Hepatocyte (in vitro differentiated cells): Measurements from ENCODE around the gene ZFPL1. TPM values are rescaled to one million over a fixed set of nuclear protein-coding genes. Genes with fewer than 3 reads are reported as not detected.
A peak's percentile ranks its signal among the peaks of the same experiment; 100 is the strongest.

Experiments
- DNase-seq: peaks from one replicate; pipeline ENCODE4 v3.0.0-alpha.2; 2016; ENCODE audit warnings: low spot score
- H2AFZ ChIP-seq: fragments of 200-600 bp; sonication (generic); 2 replicates; pipeline ENCODE4 v1.6.0; 2016; ENCODE audit warnings: antibody characterized with exemption, mild to moderate bottlenecking
- H3K27ac ChIP-seq: fragments of 200-600 bp; sonication (generic); 2 replicates; pipeline ENCODE4 v1.5.1; 2016; ENCODE audit warnings: mild to moderate bottlenecking
- H3K27me3 ChIP-seq: fragments of 200-600 bp; sonication (generic); 2 replicates; pipeline ENCODE4 v1.6.1; 2016
- H3K36me3 ChIP-seq: fragments of 200-600 bp; sonication (generic); replicated peaks from 2 replicates; pipeline ENCODE4 v1.5.1; 2016; ENCODE audit warnings: low read depth; ENCODE audit not compliant: insufficient read depth
- H3K4me1 ChIP-seq: fragments of 200-600 bp; sonication (generic); 2 replicates; pipeline ENCODE4 v1.5.1; 2016; ENCODE audit warnings: mild to moderate bottlenecking, moderate library complexity; ENCODE audit not compliant: insufficient read depth
- H3K4me2 ChIP-seq: fragments of 200-600 bp; sonication (generic); 2 replicates; pipeline ENCODE4 v1.6.0; 2016
- H3K4me3 ChIP-seq: fragments of 200-600 bp; sonication (generic); 2 replicates; pipeline ENCODE4 v1.5.1; 2016; ENCODE audit warnings: mild to moderate bottlenecking
- H3K79me2 ChIP-seq: fragments of 200-600 bp; sonication (generic); 2 replicates; pipeline ENCODE4 v1.6.0; 2017; ENCODE audit warnings: mild to moderate bottlenecking
- H3K9me2 ChIP-seq: fragments of 200-600 bp; sonication (generic); replicated peaks from 2 replicates; pipeline ENCODE4 v1.6.0; 2017; ENCODE audit warnings: mild to moderate bottlenecking; ENCODE audit not compliant: insufficient read depth
- H3K9me3 ChIP-seq: fragments of 200-600 bp; sonication (generic); 2 replicates; pipeline ENCODE4 v1.5.1; 2016; ENCODE audit warnings: low read depth, mild to moderate bottlenecking
- H4K20me1 ChIP-seq: fragments of 200-600 bp; sonication (generic); 2 replicates; pipeline ENCODE4 v1.6.0; 2016; ENCODE audit warnings: mild to moderate bottlenecking; ENCODE audit not compliant: insufficient read depth, poor library complexity, severe bottlenecking
- EZH2 ChIP-seq: fragments of 200-600 bp; sonication (generic); IDR thresholded peaks from 2 replicates; pipeline ENCODE4 v1.6.1; 2016; ENCODE audit warnings: antibody characterized with exemption, mild to moderate bottlenecking, borderline replicate concordance
- EZH2phosphoT487 ChIP-seq: fragments of 200-600 bp; sonication (generic); IDR thresholded peaks from one replicate; pipeline ENCODE4 v1.6.1; 2018; ENCODE audit warnings: antibody characterized with exemption, mild to moderate bottlenecking, low read depth, moderate library complexity; ENCODE audit not compliant: unreplicated experiment, severe bottlenecking
- WGBS: methylation state at CpG from one replicate; pipeline ENCODE4 v1.1.6; 2016; ENCODE audit warnings: low lambda C conversion rate; ENCODE audit errors: missing lambda C conversion rate; 5-methylcytosine and 5-hydroxymethylcytosine counted together
- polyA plus RNA-seq: library from polyadenylated mRNA; unstranded; fragments of >200 nt; fragmentation: Nextera tagmentation; extraction: Ambion mirVana; gene quantifications from 2 replicates; pipeline ENCODE4 v1.2.1, GENCODE V29; 2016
- total RNA-seq: library from RNA; depleted of rRNA; stranded (reverse); fragments of >200 nt; gene quantifications from 2 replicates; pipeline ENCODE4 v1.2.3, GENCODE V29; 2014
- TF ChIP-seq, protein P1 (sequence below): fragments of 200-600 bp; sonication (generic); IDR thresholded peaks from 2 replicates; pipeline ENCODE4 v1.5.1; 2016; ENCODE audit warnings: antibody characterized with exemption, mild to moderate bottlenecking; ENCODE audit not compliant: poor library complexity

Gene ZFPL1
- total and polyA plus RNA-seq, 2 experiments from 2014 or later: 41.0 to 52.7 TPM

DNA sequence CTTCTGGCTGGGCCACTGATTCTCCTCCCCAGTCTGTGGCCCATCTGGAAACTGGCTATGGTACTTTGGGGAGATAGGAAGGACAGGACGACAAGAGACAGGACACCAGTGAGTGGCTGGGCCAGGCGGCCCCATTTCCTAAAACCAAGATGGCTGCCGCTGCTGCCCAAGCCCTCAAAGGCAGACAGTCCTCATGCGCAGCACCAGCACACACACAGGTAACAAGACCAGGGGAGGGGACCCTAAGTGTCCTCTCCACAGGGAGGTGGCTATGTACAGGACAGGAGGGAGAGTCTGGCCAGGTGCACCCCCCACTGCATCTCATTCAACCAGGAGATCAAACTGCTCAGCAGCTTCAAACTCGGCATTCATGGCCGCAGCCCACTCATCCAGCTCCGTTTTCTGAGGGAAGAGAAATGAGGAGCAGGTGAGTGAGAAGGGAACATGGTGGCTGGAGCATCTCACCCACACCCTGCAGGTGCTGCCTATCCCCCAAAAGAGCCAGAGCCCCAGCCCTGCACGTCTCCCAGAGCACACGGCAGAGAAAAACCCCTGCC lies 5.2 kb upstream of the ZFPL1 start:
- Histone ChIP-seq H4K20me1 (no peaks in the 10 kb centered on the region), H3K36me3 (no peaks in the 10 kb centered on the region), H3K9me3 (no peaks in the 10 kb centered on the region), H3K4me3 (no peak overlapping the region), H3K27ac (no peak overlapping the region), H3K79me2 (peaks cover 17% of the 10 kb centered on the region), H3K27me3 (no peaks in the 10 kb centered on the region), H3K4me1 (no peaks in the 10 kb centered on the region), H3K9me2 (no peaks in the 10 kb centered on the region), H2AFZ (no peak overlapping the region), H3K4me2 (no peak overlapping the region)
- no peak for DNase-seq
- TF ChIP-seq EZH2 (no peak), EZH2phosphoT487 (no peak)
- TF ChIP-seq, protein P1, sequence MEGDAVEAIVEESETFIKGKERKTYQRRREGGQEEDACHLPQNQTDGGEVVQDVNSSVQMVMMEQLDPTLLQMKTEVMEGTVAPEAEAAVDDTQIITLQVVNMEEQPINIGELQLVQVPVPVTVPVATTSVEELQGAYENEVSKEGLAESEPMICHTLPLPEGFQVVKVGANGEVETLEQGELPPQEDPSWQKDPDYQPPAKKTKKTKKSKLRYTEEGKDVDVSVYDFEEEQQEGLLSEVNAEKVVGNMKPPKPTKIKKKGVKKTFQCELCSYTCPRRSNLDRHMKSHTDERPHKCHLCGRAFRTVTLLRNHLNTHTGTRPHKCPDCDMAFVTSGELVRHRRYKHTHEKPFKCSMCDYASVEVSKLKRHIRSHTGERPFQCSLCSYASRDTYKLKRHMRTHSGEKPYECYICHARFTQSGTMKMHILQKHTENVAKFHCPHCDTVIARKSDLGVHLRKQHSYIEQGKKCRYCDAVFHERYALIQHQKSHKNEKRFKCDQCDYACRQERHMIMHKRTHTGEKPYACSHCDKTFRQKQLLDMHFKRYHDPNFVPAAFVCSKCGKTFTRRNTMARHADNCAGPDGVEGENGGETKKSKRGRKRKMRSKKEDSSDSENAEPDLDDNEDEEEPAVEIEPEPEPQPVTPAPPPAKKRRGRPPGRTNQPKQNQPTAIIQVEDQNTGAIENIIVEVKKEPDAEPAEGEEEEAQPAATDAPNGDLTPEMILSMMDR: no peak
- WGBS: 89% methylated on average over 9 of the region's 9 CpGs

DNA sequence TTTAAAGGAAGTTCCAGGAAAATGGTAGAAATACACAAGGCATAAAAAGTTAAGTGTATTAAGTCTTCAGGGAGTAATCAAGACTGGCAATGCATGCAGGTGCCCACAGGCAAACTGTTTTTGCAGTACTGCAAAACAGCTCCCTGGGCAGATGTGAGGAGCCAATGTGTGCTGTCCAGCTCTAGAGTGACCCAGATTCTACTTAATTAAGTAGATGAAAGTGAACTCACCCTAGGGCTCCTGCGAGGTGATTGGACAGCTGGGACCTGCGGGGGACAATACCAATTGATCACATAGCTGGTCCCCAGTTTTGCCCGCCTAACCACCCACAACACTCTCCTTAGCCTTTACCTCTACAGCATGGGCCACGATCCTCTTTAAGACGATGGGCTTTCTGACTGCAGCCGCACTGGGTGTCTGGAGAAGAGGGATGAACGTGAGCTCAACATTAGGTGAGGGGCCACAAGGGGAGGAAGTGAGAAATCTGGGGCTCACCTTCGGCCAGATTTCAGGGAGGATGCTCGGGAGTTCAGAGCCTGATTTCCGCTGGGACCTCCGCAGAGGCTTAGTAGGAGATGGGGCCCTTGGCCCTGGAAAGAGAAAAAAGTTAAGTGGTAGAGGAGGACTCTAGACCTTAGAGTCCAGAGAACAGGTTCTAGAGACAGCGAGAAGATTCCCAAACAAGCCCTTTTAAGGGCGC lies 738 bp upstream of the ZFPL1 start:
- H3K27ac ChIP-seq: peak overlapping the region; percentile 97
- peak overlapping the region; percentile 88 for H2AFZ ChIP-seq
- no peaks in the 10 kb centered on the region for H3K9me3 ChIP-seq

DNA sequence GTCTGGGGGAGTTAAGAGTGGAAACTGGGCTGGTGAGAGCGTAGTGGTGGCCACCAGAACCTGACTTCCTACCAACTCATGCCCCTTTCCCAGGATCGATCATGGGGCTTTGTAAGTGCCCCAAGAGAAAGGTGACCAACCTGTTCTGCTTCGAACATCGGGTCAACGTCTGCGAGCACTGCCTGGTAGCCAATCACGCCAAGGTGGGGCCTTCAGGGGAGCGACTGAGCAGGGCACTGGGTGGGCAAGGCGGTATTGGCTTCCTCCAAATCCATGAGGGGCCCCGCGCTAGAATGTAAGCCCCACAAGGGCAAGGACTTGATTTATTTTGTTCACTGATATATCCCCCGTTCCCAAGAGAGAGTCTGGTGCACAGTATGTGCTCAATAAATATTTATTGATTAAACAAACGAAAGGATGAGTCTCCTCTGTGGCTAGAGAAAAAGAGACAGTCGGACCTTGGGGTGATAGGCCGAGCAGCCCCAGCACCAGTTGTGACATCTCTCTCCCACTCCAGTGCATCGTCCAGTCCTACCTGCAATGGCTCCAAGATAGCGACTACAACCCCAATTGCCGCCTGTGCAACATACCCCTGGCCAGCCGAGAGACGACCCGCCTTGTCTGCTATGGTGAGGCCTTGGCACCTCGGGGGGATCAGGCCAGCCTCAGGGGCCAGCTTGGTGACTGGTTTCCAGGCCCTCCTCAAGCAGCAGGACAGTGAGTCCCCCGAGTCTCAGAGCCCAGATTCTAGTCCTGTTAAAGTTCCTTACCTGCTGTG lies 765 bp downstream of the ZFPL1 start:
- Histone ChIP-seq H3K27ac (peak overlapping the region; percentile 97), H4K20me1 (no peaks in the 10 kb centered on the region), H3K4me1 (peaks cover 9% of the 10 kb centered on the region), H3K27me3 (no peaks in the 10 kb centered on the region), H3K9me2 (no peaks in the 10 kb centered on the region), H3K4me2 (peak overlapping the region; percentile 95), H3K79me2 (peaks cover 32% of the 10 kb centered on the region), H3K36me3 (no peaks in the 10 kb centered on the region), H3K4me3 (peak overlapping the region; percentile 46), H2AFZ (peak overlapping the region; percentile 37), H3K9me3 (no peaks in the 10 kb centered on the region)
- WGBS: 52% methylated on average over 23 of the region's 23 CpGs
- DNase-seq: no peak
- TF ChIP-seq, protein P1: no peak
- TF ChIP-seq EZH2phosphoT487: no peak
- no peak for TF ChIP-seq EZH2

More for the DNA sequence above, 738 bp upstream of the ZFPL1 start:
- DNase-seq: no peak
- Histone ChIP-seq H3K9me2 (no peaks in the 10 kb centered on the region), H3K4me2 (peak overlapping the region; percentile 82), H3K4me3 (peak overlapping the region; percentile 54), H3K36me3 (no peaks in the 10 kb centered on the region), H3K79me2 (peaks cover 32% of the 10 kb centered on the region), H4K20me1 (no peaks in the 10 kb centered on the region), H3K27me3 (no peaks in the 10 kb centered on the region), H3K4me1 (peaks cover 9% of the 10 kb centered on the region)
- TF ChIP-seq EZH2phosphoT487: no peak
- TF ChIP-seq, protein P1: no peak
- WGBS: 5% methylated on average over 13 of the region's 13 CpGs
